ENCODE data around the gene MCTP1. TPM values are rescaled to one million over a fixed set of nuclear protein-coding genes. Genes with fewer than 3 reads are reported as not detected.
A peak's percentile ranks its signal among the peaks of the same experiment; 100 is the strongest.

Gene MCTP1
- total and polyA plus RNA-seq, 2 of the 8 experiments (the other 6 are each of a cell fraction or from before 2014, with no cell fraction given): 0.56 to 3.4 TPM

GRCh38 chr5:95296291-95296690 lies 11.4 kb upstream of the MCTP1 start:
- no peak overlapping the region for H2BK5ac ChIP-seq (ENCODE audit: low read depth, low read length)
- no peaks in the 10 kb centered on the region for H3K79me1 ChIP-seq (ENCODE audit: low read depth, low read length)
- ChIA-PET POLR2A (ENCODE audit: partially characterized antibody) (no interaction called here), CTCF (ENCODE audit: partially characterized antibody) (interaction anchor here (1.1 kb wide), 1 partner anchor 20 kb away, joined by 3 read pairs; no protein-coding TSS in a partner anchor)
- H2BK20ac ChIP-seq (ENCODE audit: low read length): no peak overlapping the region
- DNase-seq (ENCODE audit: low read depth in 1 of 2, low spot score in 2 of 2): no peak
- 96% methylated on average over 2 of the region's 2 CpGs; no CpG with 5 or more reads in 1 of the 2 experiments for WGBS, 2 experiments (ENCODE audit: extremely low coverage in 1 of 2, insufficient coverage in 1 of 2, insufficient read length in 1 of 2, insufficient replicate concordance in 2 of 2, low coverage in 1 of 2, low lambda C conversion rate in 2 of 2, missing lambda C conversion rate in 1 of 2)
- no peak overlapping the region for H2AK5ac ChIP-seq (ENCODE audit: low read depth, low read length)
- no peak for FAIRE-seq
- H3K18ac ChIP-seq (ENCODE audit: extremely low read depth, low read length): no peak overlapping the region
- no peak overlapping the region for H3K9ac ChIP-seq (replicated peaks in 1 of 4; ENCODE audit: extremely low read depth in 1 of 4, low read depth in 3 of 4, low read length in 3 of 4)
- no peaks in the 10 kb centered on the region for H3K27me3 ChIP-seq (replicated peaks in 1 of 4; ENCODE audit: control insufficient read depth in 3 of 4, extremely low read depth in 1 of 4, insufficient read depth in 3 of 4, low read length in 3 of 4)
- H3K4me1 ChIP-seq (replicated peaks in 1 of 4; ENCODE audit: control insufficient read depth in 3 of 4, insufficient read depth in 4 of 4, low read length in 3 of 4): no peaks in the 10 kb centered on the region
- H2BK120ac ChIP-seq (replicated peaks; ENCODE audit: low read depth, low read length): no peak overlapping the region
- no peak overlapping the region for H2BK15ac ChIP-seq (ENCODE audit: low read length)
- H3K23ac ChIP-seq (ENCODE audit: insufficient read length): no peak overlapping the region
- TF ChIP-seq TAF1 (IDR thresholded peaks at IDR 0.05; ENCODE audit: low read depth, low read length) (no peak), POLR2AphosphoS5 (IDR thresholded peaks at IDR 0.05; ENCODE audit: low read depth, low read length) (peak; percentile 59; the same call in 1 of the 2 replicates), HDAC2 (IDR thresholded peaks at IDR 0.05; ENCODE audit: borderline replicate concordance in 1 of 2, low read depth in 2 of 2, low read length in 2 of 2) (no peak)
- TF ChIP-seq, protein P1, sequence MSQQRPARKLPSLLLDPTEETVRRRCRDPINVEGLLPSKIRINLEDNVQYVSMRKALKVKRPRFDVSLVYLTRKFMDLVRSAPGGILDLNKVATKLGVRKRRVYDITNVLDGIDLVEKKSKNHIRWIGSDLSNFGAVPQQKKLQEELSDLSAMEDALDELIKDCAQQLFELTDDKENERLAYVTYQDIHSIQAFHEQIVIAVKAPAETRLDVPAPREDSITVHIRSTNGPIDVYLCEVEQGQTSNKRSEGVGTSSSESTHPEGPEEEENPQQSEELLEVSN (IDR thresholded peaks at IDR 0.05): no peak
- no peak overlapping the region for H4K5ac ChIP-seq (ENCODE audit: insufficient read length, low read depth, low read length)
- peak overlapping the region; percentile 83 for H3K4ac ChIP-seq (replicated peaks; ENCODE audit: insufficient read length, low read depth, low read length)
- no peak overlapping the region for H3K27ac ChIP-seq (ENCODE audit: low read depth, low read length)
- H2BK12ac ChIP-seq (ENCODE audit: low read depth, low read length): no peak overlapping the region
- H3K36me3 ChIP-seq (ENCODE audit: control insufficient read depth in 2 of 4, insufficient read depth in 4 of 4, low read length in 3 of 4): no peaks in the 10 kb centered on the region
- no peak overlapping the region for H3K56ac ChIP-seq (replicated peaks; ENCODE audit: insufficient read length, low read depth, low read length)
- no peak overlapping the region for H3K14ac ChIP-seq (ENCODE audit: insufficient read length)
- no peak overlapping the region for H4K8ac ChIP-seq (ENCODE audit: extremely low read depth, insufficient read depth, low read length)
- H3K4me3 ChIP-seq (ENCODE audit: extremely low read depth in 1 of 4, insufficient read depth in 2 of 4, low read depth in 3 of 4, low read length in 4 of 4): no peak overlapping the region
- no peaks in the 10 kb centered on the region for H3K79me2 ChIP-seq (ENCODE audit: control insufficient read depth in 1 of 2, insufficient read depth in 2 of 2, low read length in 2 of 2)
- H4K91ac ChIP-seq (replicated peaks; ENCODE audit: insufficient read length, low read length): no peak overlapping the region
- H2AFZ ChIP-seq (ENCODE audit: low read length): no peak overlapping the region
- H4K20me1 ChIP-seq (replicated peaks in 1 of 2; ENCODE audit: control insufficient read depth in 1 of 2, insufficient read depth in 2 of 2, low read length in 2 of 2): no peaks in the 10 kb centered on the region
- H3K23me2 ChIP-seq (ENCODE audit: low read depth, low read length): no peaks in the 10 kb centered on the region; the same call in 1 of the 2 replicates
- no peaks in the 10 kb centered on the region for H3K9me3 ChIP-seq (ENCODE audit: insufficient read depth in 2 of 2, low read depth in 1 of 2, low read length in 1 of 2)
- H3K4me2 ChIP-seq (ENCODE audit: insufficient read depth in 1 of 2, low read depth in 2 of 2, low read length in 2 of 2): no peak overlapping the region

Measured in H1 (cell line).